K562 (cell line): Measurements from ENCODE around the gene UFC1.

Experiments used
- ADNP ChIP-seq: fragments of 200-800 bp; sonication (Bioruptor generic); IDR thresholded peaks from 2 replicates; pipeline ENCODE4 v1.6.1; 2016; ENCODE audit warnings: missing genetic modification characterization, missing compliant biosample characterization
- HCFC1 ChIP-seq: IDR thresholded peaks from 2 replicates; pipeline ENCODE4 v1.6.1; 2012; ENCODE audit warnings: low read depth, low read length, improper control_type of control experiment
- MXD1 ChIP-seq: fragments of 250-450 bp; sonication (Bioruptor Pico); IDR thresholded peaks from 2 replicates; pipeline ENCODE4 v1.8.0; 2021; ENCODE audit warnings: borderline replicate concordance, mild to moderate bottlenecking, moderate library complexity; ENCODE audit not compliant: poor library complexity, severe bottlenecking
- PREB ChIP-seq: sonication (generic); formaldehyde crosslinking; IDR thresholded peaks from 2 replicates; pipeline ENCODE4 v1.8.1; 2023; ENCODE audit warnings: mild to moderate bottlenecking, missing genetic modification reagents
- ZBTB2 ChIP-seq: fragments of 450-650 bp; IDR thresholded peaks from 2 replicates; pipeline ENCODE4 v1.6.1; 2016; ENCODE audit warnings: antibody characterized with exemption
- ZNF239 ChIP-seq: fragments of 250-450 bp; sonication (Bioruptor Pico); IDR thresholded peaks from 2 replicates; pipeline ENCODE4 v1.4.0; 2020; ENCODE audit warnings: mild to moderate bottlenecking
- ZNF518B ChIP-seq: fragments of 250-450 bp; sonication (Bioruptor Pico); IDR thresholded peaks from 2 replicates; pipeline ENCODE4 v1.5.0; 2021; ENCODE audit warnings: mild to moderate bottlenecking, moderate library complexity
- ZNF696 ChIP-seq: fragments of 250-450 bp; sonication (Bioruptor Pico); conservative IDR thresholded peaks from 2 replicates; pipeline ENCODE4 v1.4.0; 2020; ENCODE audit warnings: mild to moderate bottlenecking, moderate library complexity
- ZSCAN29 ChIP-seq: fragments of 450-650 bp; IDR thresholded peaks from 2 replicates; pipeline ENCODE4 v1.6.1; 2017

GRCh38 chr1:161164901-161165610 is 11.3 kb downstream of the UFC1 start:
- TF ChIP-seq ZNF696 (CRISPR knock-in tag) (no peak), PREB (CRISPR knock-in tag) (no peak), ADNP (tag) (no peak), ZNF518B (CRISPR knock-in tag) (no peak), HCFC1 (no peak), ZSCAN29 (no peak), MXD1 (CRISPR knock-in tag) (no peak), ZNF239 (no peak), ZBTB2 (no peak)
